K562 (cell line): ENCODE measurements around the gene SPAG7. TPM values are rescaled to one million over a fixed set of nuclear protein-coding genes. Genes with fewer than 3 reads are reported as not detected.

ENCODE experiments used
- BCL6 ChIP-seq: fragments of 250-450 bp; sonication (Bioruptor Pico); IDR thresholded peaks from 2 replicates; pipeline ENCODE4 v1.4.0; 2020
- C11orf30 ChIP-seq: fragments of 450-650 bp; IDR thresholded peaks from 2 replicates; pipeline ENCODE4 v1.6.1; 2016; ENCODE audit warnings: low read depth, mild to moderate bottlenecking
- CEBPB ChIP-seq: fragments of 450-650 bp; IDR thresholded peaks from 2 replicates; pipeline ENCODE4 v1.6.1; 2016; ENCODE audit warnings: missing genetic modification characterization, missing compliant biosample characterization
- CSDE1 ChIP-seq, 2 experiments: fragments of 450-650 bp; IDR thresholded peaks; 2 replicates each; pipeline ENCODE4 v1.6.1; 2016; ENCODE audit warnings: mild to moderate bottlenecking in 1 of 2
- ETV1 ChIP-seq: fragments of 450-650 bp; conservative IDR thresholded peaks from 2 replicates; pipeline ENCODE4 v1.6.1; 2016; ENCODE audit warnings: missing genetic modification characterization, control low read depth, low read depth, missing compliant biosample characterization
- FOXA3 ChIP-seq, 2 experiments: fragments of 450-650 bp in 1 of 2; sonication (generic) in 1 of 2; formaldehyde crosslinking; IDR thresholded peaks in 1 of 2; conservative IDR thresholded peaks in 1 of 2; 2 replicates each; pipeline versions ENCODE4 v1.4.0 to v1.8.0; 2020 to 2022; ENCODE audit warnings: mild to moderate bottlenecking in 2 of 2, missing genetic modification reagents in 1 of 2
- FOXJ3 ChIP-seq: sonication (generic); formaldehyde crosslinking; IDR thresholded peaks from 2 replicates; pipeline ENCODE4 v1.4.0; 2020; ENCODE audit warnings: mild to moderate bottlenecking, missing genetic modification reagents
- FOXK1 ChIP-seq: sonication (generic); formaldehyde crosslinking; IDR thresholded peaks from 2 replicates; pipeline ENCODE4 v1.8.0; 2022; ENCODE audit warnings: missing genetic modification reagents, mild to moderate bottlenecking, borderline replicate concordance
- FOXM1 ChIP-seq, 2 experiments: fragments of 450-650 bp in 1 of 2; sonication (generic) in 1 of 2; formaldehyde crosslinking in 1 of 2; IDR thresholded peaks; 2 replicates each; pipeline versions ENCODE4 v1.6.1 to v1.9.0; 2017 to 2022; ENCODE audit warnings: low read depth in 2 of 2, mild to moderate bottlenecking in 2 of 2, missing genetic modification reagents in 1 of 2, moderate library complexity in 1 of 2
- IFI16 ChIP-seq: fragments of 250-450 bp; sonication (Bioruptor Pico); IDR thresholded peaks from 2 replicates; pipeline ENCODE4 v2.1.2; 2022; ENCODE audit warnings: mild to moderate bottlenecking, inconsistent platforms
- MBD2 ChIP-seq: sonication (generic); IDR thresholded peaks from 2 replicates; pipeline ENCODE4 v1.6.1; 2016; ENCODE audit warnings: low read depth, borderline replicate concordance
- MTA3 ChIP-seq: fragments of 450-650 bp; formaldehyde crosslinking; IDR thresholded peaks from 2 replicates; pipeline ENCODE4 v1.6.1; 2017; ENCODE audit warnings: mild to moderate bottlenecking, borderline replicate concordance
- MYNN ChIP-seq, 2 experiments: sonication (generic); formaldehyde crosslinking in 1 of 2; IDR thresholded peaks; 2 replicates each; pipeline versions ENCODE4 v1.5.0 to v1.6.1; 2016 to 2020; ENCODE audit warnings: antibody characterized with exemption in 1 of 2, missing genetic modification reagents in 1 of 2
- PML ChIP-seq: IDR thresholded peaks from 2 replicates; pipeline ENCODE4 v1.6.1; 2012; ENCODE audit warnings: low read length, inconsistent platforms
- POLR3A ChIP-seq: IDR thresholded peaks from 2 replicates; pipeline ENCODE4 v1.6.1; 2011; ENCODE audit warnings: borderline replicate concordance, mild to moderate bottlenecking, moderate library complexity; ENCODE audit not compliant: insufficient read length, insufficient read depth; ENCODE audit errors: extremely low read depth
- SMAD3 ChIP-seq: fragments of 450-650 bp; formaldehyde crosslinking; conservative IDR thresholded peaks from 2 replicates; pipeline ENCODE4 v1.4.0; 2020; ENCODE audit warnings: mild to moderate bottlenecking
- U2AF1 ChIP-seq: fragments of 200-400 bp; formaldehyde crosslinking; optimal IDR thresholded peaks from 2 replicates; pipeline ENCODE3; 2017; ENCODE audit warnings: mild to moderate bottlenecking, low read depth, low read length, moderate library complexity
- ZNF507 ChIP-seq: conservative IDR thresholded peaks from 2 replicates; pipeline ENCODE4 v1.6.1; 2017; ENCODE audit warnings: missing genetic modification characterization, missing compliant biosample characterization
- ZNF764 ChIP-seq: fragments of 250-450 bp; sonication (Bioruptor Pico); IDR thresholded peaks from 2 replicates; pipeline ENCODE4 v1.4.0; 2020; ENCODE audit warnings: low read depth, mild to moderate bottlenecking, moderate library complexity
- polyA plus RNA-seq, 8 experiments: library from polyadenylated mRNA; depleted of rRNA in 4 of 8; stranded (reverse) in 5 of 8; unstranded in 3 of 8; fragments of >200 nt; fragmentation: Nextera tagmentation in 2 of 8; fragmentation: Illumina TruSeq in 1 of 8; extraction: Ambion mirVana in 2 of 8; extraction: Trizol in 1 of 8; gene quantifications; 2 replicates each; pipeline versions ENCODE4 v1.2.1 to v1.2.3, GENCODE V29; 2011 to 2014; ENCODE audit warnings: inconsistent platforms in 1 of 8, missing spikeins in 1 of 8
- total RNA-seq, 7 experiments: library from RNA; depleted of rRNA in 6 of 7; stranded (reverse); fragments of >200 nt in 6 of 7; fragmentation: Illumina TruSeq in 2 of 7; extraction: Trizol in 2 of 7; gene quantifications; 2 replicates each; pipeline versions ENCODE4 v1.2.1 to v1.2.3, GENCODE V29; 2011 to 2021; ENCODE audit warnings: low replicate concordance in 1 of 7
- TF ChIP-seq, protein P1 (sequence below): fragments of 250-450 bp; sonication (Bioruptor Pico); IDR thresholded peaks from 2 replicates; pipeline ENCODE4 v1.5.1; 2021; ENCODE audit warnings: mild to moderate bottlenecking
- TF ChIP-seq, protein P2 (sequence below), 2 experiments: fragments of 450-650 bp; IDR thresholded peaks; 2 replicates each; pipeline ENCODE4 v1.6.1; 2018; ENCODE audit warnings: mild to moderate bottlenecking in 2 of 2, low read depth in 1 of 2; ENCODE audit not compliant: partially characterized antibody in 2 of 2

Gene SPAG7
- total and polyA plus RNA-seq, 9 of the 15 experiments (the other 6 are each of a cell fraction or from before 2014, with no cell fraction given) = 5.6 to 53.5 (median 36.3) TPM

DNA sequence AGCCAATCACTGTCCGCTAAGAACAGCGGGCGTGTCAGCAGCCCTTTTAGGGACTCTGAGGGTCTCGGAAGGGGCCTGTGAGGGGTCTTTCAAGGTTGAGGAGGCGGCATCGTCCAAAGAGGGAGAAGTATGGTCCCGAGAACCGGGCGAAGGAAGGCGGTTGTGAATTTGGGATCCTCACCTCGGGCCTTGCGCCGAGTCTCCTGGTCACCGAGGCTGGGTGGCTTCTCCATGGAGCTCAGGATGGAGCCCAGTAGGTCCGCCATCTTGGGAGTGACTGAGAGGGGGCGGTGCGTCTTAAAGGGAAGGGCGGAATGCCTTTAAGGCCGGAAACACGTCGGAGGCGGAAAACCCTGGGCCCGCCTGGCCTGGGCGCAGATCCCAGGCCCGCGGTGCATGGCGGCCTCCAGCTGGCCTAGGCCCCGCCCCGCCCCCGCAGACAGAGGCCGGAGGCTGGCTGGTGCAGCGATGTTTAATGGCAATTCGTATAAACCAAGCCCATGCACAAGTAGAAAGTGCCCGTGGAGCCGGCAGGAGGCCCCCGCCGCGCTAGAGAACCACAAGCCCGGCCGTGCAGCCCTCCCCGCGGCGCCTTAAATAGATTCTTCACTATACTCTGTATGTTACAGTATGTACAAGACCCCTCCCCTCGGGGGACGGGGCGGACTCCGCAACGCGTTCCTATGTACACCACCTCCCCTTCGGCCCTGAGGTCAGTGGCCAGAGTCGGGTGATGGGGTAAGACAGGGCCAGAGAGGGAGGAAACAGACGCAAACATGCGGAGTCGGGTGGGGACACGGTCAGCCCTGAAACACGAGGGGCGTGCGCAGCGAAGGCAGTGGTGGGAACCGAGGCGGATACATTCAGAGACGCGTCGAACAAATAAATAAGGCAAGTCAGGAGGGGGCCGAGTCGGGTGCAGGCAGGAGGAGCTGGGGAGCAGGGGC lies at the start of gene SPAG7 (continued):
- TF ChIP-seq, protein P1, sequence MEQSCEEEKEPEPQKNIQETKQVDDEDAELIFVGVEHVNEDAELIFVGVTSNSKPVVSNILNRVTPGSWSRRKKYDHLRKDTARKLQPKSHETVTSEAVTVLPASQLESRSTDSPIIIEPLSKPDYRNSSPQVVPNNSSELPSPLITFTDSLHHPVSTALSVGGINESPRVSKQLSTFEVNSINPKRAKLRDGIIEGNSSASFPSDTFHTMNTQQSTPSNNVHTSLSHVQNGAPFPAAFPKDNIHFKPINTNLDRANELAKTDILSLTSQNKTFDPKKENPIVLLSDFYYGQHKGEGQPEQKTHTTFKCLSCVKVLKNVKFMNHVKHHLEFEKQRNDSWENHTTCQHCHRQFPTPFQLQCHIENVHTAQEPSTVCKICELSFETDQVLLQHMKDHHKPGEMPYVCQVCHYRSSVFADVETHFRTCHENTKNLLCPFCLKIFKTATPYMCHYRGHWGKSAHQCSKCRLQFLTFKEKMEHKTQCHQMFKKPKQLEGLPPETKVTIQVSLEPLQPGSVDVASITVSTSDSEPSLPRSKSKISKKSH (CRISPR knock-in tag) = no peak
- no peak; the same call in 1 of the 2 replicates for TF ChIP-seq MBD2
- peak; percentile 36; the same call in 1 of the 2 replicates for TF ChIP-seq PML
- no peak; the same call in 1 of the 2 replicates for TF ChIP-seq MTA3
- TF ChIP-seq U2AF1 = no peak
- TF ChIP-seq ZNF764 (CRISPR knock-in tag) = peak; percentile 14; the same call in 1 of the 2 replicates
- no peak for TF ChIP-seq BCL6 (CRISPR knock-in tag)
- TF ChIP-seq MYNN (IDR thresholded peaks at IDR 0.05) = 0 out of 2 replicates have a peak, but pooled peaks have one; percentile 16
- TF ChIP-seq MYNN (CRISPR knock-in tag; IDR thresholded peaks at IDR 0.05) = no peak
- TF ChIP-seq, protein P2, sequence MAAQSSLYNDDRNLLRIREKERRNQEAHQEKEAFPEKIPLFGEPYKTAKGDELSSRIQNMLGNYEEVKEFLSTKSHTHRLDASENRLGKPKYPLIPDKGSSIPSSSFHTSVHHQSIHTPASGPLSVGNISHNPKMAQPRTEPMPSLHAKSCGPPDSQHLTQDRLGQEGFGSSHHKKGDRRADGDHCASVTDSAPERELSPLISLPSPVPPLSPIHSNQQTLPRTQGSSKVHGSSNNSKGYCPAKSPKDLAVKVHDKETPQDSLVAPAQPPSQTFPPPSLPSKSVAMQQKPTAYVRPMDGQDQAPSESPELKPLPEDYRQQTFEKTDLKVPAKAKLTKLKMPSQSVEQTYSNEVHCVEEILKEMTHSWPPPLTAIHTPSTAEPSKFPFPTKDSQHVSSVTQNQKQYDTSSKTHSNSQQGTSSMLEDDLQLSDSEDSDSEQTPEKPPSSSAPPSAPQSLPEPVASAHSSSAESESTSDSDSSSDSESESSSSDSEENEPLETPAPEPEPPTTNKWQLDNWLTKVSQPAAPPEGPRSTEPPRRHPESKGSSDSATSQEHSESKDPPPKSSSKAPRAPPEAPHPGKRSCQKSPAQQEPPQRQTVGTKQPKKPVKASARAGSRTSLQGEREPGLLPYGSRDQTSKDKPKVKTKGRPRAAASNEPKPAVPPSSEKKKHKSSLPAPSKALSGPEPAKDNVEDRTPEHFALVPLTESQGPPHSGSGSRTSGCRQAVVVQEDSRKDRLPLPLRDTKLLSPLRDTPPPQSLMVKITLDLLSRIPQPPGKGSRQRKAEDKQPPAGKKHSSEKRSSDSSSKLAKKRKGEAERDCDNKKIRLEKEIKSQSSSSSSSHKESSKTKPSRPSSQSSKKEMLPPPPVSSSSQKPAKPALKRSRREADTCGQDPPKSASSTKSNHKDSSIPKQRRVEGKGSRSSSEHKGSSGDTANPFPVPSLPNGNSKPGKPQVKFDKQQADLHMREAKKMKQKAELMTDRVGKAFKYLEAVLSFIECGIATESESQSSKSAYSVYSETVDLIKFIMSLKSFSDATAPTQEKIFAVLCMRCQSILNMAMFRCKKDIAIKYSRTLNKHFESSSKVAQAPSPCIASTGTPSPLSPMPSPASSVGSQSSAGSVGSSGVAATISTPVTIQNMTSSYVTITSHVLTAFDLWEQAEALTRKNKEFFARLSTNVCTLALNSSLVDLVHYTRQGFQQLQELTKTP (IDR thresholded peaks at IDR 0.05; ENCODE audit: low read depth in 1 of 2, partially characterized antibody in 2 of 2) = peak in 1 of 2 experiments; percentile 51
- no peak for TF ChIP-seq FOXM1 (IDR thresholded peaks at IDR 0.05; ENCODE audit: low read depth)
- TF ChIP-seq FOXM1 (CRISPR knock-in tag; IDR thresholded peaks at IDR 0.05; ENCODE audit: low read depth) = 0 out of 2 replicates have a peak, but pooled peaks have one; percentile 43
- TF ChIP-seq FOXK1 (CRISPR knock-in tag) = peak; percentile 83; the same call in 1 of the 2 replicates
- TF ChIP-seq FOXJ3 (CRISPR knock-in tag) = no peak
- no peak for TF ChIP-seq FOXA3 (CRISPR knock-in tag; conservative IDR thresholded peaks at IDR 0.05 in 1 of 2, IDR thresholded peaks at IDR 0.05 in 1 of 2)
- peak; percentile 56; the same call in 1 of the 2 replicates for TF ChIP-seq C11orf30
- no peak for TF ChIP-seq POLR3A
- no peak for TF ChIP-seq CSDE1 (IDR thresholded peaks at IDR 0.05)
- no peak for TF ChIP-seq IFI16 (CRISPR knock-in tag)
- TF ChIP-seq SMAD3 = no peak
- TF ChIP-seq ETV1 (tag) = peak; percentile 26; the same call in 1 of the 2 replicates
- TF ChIP-seq ZNF507 (tag) = no peak
- no peak for TF ChIP-seq CEBPB (tag)
